HG03025 (cell line): ENCODE data around the gene B3GNT2.

ENCODE experiments used
- ATAC-seq: cut with Tn5 transposase; IDR thresholded peaks from one replicate; pipeline ENCODE4 v1.9.1; 2021; ENCODE audit warnings: mild to moderate bottlenecking, moderate library complexity; ENCODE audit not compliant: unreplicated experiment, low FRiP score

The B3GNT2 gene

DNA sequence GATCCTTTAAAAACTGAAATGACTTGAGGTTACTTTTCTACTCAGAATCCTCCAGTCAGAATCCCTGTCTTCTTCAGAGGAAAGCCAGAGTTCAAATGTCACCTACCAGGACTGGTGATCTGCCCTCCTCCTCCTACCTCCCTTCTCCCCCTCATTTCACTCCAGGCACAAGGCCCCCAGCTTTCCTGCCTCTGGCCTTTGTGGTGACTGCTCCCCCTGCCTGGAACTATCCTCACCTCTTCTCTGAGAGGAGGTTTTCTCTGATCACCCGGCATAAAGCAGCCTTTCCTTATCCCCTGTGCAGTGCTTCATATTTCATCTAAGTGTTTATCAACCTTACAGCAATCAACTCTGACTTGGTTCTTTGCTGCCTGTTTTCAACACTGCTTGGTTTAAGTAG, 6.8 kb downstream of the B3GNT2 start:
- no peak for ATAC-seq

DNA sequence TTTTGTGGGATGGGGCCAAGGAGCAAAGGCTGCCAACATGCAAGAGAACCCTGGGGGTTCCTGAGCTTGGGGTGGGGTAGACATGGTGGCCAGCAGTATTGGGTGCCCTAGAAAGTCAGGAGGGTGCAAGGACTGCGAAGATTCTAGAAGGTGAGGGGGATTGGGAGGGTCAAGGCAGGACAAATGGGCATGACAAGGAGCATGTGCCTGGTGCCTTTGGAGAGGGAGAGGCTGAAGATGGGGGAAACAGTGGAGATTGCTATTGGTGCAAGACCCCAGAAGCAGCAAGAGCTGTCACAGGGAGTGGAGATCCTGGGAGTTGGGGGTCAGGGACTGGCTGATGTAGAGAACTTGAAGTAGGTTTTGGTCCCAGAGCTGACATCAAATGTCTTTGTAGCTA, 7.5 kb downstream of the B3GNT2 start:
- no peak for ATAC-seq

DNA sequence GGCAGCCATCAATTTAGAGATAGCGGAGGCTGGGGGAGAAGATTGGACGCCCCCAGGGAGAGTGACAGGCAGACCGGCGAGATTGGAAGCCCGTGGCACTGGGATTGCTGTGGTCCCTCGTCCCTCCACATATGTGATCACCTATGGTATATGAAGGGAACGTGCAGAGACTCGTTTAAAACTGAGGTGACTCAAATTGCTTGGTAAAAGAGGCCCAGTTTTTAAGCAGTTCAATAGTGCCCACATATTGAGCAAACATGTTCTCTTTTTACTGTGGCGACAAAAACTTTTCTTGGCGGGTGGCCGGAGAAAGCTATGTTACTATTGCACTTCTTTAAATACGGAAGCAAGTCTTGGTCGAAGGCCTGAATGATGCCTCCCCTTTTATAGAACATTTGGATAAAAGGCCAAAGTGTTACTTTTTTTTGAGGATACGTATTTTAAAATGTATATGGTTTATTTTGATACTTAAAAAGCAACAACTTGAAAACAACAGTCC, 9.1 kb downstream of the B3GNT2 start:
- no peak for ATAC-seq

DNA sequence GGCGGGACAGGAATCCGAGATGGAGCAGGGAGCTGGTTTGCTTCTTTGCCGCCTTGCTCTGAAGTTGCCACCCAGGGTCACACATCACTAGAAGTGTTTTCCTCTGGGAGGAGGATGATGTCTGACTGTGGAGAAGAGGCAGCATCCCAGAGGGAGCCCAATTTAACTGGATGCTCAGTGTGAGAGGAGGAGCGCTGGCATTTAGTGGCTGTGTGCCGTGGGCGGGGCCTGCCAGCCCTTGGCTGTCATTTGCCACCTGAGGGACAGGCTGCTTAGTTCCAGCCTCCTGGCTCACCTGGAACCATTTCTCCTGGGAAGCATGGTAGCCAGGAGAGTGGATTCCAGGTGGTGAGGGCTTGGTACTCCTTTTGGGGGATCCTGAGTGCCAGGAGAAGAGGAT, 9.6 kb downstream of the B3GNT2 start:
- ATAC-seq: no peak

DNA sequence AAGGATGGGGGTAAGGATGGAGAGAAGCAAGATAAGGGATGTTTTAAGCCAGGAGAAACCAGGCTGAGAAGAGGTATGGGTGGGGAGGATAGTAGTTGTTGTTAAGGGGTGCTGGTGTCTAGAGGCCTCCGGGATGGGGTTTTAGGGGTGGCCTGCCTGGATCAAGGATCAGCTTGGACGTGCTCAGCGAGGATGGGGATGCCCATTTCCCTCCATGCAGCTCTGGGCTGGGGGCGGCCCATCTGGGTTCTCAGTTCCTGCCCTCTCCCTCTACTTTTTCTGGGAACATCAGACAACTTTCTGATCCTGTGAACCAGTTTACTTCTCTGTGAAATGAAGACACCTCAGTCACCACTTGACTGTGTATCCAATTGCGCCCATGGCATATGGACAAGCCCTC, 10.1 kb downstream of the B3GNT2 start:
- no peak for ATAC-seq

DNA sequence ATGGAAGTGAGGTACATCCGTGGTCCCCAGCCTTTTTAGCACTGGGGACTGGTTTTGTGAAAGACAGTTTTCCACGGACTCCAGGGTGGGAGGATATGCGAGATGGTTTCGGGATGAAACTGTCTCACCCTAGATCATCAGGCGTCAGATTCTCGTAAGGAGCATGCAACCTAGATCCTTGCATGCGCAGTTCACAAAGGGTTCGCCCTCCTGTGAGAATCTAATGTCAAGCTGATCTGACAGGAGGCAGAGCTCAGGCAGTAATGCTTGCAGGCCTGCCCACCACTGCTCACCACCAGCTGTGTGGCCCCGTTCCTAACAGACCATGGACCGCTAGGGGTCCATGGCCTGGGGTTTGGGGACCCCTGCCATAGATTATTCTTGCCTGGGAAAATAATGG, 11.6 kb downstream of the B3GNT2 start:
- no peak for ATAC-seq

DNA sequence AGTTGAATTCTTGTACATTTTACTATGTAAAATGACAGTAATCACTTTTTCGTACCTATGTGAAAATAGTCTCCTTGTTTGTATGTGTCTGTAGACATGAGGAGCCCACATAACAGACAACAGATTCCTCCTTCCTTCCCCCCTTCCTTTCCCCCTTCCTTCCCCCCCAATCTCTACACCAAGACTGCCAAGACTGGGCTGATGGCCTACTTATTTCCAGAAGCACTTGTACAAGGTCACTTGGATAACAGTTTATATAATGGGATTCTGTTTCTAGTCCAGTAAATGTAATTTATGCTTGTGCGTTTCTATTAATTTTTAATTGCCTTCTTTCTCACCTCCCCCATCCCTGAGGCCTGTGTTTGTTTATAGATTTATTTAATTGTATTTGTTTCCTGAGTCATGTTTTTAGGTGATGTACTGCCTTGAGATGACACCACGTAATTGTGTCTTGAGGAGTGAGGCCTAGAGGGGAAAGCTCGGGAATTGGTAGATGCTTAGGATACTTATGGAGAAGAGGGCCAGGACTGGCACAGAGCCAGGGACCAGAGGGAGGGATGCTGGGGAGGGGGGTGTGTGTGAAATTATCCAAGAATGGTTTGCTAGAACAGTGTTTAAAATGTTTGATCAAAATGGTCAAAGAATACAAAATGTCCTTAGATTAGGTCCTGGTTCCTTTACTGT, 12.3 kb downstream of the B3GNT2 start:
- ATAC-seq: no peak

DNA sequence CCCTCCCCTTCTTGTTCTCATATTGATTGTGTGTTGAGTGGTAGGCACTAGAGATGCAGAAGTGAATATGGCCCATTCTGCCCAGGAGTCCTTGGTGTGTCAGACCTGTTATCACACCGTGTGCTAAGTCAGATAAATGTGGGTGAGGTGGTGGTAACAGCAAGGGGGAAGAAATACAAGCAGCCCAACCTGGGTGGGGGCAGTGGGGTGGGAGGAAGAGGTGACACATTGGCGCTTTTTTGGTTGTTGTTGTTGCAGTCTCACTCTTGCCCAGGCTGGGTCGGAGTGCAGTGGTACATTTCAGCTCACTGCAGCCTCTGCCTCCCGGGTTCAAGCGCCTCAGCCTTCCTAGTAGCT, 12.8 kb downstream of the B3GNT2 start:
- no peak for ATAC-seq

DNA sequence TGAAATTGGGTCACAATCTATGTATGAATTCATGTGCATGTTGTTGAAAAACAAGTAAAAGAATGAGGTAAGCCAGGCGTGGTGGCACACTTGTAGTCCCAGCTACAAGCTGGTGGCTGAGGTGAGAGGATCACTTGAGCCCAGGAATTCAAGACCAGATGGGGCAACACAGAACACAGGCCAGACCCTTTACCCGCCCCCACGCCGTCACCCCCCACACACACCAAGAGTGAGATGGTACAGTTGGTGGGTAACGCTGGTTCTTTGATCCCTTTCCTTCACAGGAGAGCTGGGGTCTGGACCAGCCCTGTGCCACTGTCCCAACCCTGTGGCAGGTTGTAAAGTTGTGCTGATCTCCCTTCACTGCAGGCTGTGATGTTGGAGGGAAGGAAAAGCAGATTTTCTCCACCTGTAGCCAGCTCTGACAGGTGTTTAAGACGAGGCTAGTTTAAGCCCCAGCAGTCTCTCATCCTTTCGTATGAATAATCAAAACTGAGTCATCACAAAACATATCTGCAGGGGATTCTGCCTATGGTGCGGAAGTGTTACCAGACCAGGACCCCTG, 13.6 kb downstream of the B3GNT2 start:
- ATAC-seq: no peak

DNA sequence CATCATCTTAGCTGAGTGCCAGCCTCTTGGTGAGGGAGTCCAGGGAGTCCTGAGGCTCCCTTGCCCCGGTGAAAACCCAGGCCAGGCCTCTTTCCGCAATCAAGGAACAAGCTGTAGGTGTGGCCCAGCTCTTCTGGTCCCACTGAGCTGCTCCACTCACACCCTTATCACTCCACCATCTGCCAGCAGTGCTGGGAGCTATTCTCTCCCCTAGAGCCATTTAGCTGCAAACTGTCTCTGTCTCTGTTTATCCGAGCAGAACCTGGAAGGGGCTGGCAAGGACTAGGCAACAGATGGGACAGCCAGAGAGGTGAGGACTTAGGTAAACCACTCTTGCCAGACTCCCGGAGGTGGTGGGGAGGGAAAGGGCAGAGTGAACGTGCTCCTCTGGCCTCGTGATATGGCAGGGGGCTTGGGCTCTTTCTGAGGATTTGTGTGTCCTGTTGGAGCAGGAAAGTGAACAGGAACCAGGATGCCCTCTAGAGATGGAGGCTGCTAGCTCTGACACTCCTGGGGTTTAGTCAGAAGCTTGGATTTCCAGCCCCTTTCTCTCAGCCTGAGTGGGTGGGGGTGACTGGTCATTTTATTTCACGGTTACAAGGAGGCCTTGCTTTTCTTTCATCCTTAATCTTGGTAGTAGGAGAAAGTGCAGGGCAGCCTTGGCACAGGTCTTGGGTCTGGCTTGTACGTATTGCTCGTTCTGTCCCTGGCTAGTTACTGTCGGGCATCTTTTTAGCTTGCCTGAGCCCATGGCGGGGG, 19.6 kb downstream of the B3GNT2 start:
- ATAC-seq: no peak

DNA sequence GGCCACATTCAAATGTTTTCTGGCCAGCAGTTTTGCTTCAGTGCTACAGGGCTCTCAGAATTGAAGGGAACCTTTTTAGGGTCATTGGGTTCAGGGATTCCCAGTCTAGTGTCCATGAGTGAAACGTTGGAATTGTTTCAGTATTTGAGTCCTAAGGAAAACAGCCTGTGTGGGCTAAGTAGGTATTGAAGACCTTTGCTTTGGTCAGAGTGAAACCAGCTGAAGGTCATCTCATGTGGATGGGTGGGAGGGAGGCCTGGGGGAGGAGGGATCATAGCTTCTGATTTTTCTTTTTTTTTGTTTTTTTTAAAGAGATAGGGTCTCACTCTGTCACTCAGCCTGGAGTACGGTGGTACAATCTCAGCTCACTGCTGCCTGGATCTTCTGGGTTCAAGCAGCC, 20.2 kb downstream of the B3GNT2 start:
- no peak for ATAC-seq

DNA sequence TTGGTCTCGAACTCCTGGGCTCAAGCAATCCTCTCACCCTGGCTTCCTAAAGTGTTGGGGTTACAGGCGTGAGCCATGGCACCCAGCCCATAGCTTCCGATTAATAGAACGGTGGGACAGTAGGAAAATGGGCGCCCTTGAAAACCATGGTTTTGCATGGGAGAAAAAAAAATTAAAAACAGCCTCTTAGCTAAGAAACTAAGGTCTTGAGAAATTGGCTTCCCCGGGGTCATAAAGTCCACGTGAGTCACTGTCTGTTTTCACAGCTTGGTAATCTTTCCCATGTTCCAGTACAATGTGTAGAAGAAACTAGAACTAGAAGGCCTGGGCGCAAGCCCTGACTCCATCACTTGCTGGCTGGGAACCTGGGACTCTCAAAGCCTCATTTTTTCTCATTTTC, 20.7 kb downstream of the B3GNT2 start:
- no peak for ATAC-seq

DNA sequence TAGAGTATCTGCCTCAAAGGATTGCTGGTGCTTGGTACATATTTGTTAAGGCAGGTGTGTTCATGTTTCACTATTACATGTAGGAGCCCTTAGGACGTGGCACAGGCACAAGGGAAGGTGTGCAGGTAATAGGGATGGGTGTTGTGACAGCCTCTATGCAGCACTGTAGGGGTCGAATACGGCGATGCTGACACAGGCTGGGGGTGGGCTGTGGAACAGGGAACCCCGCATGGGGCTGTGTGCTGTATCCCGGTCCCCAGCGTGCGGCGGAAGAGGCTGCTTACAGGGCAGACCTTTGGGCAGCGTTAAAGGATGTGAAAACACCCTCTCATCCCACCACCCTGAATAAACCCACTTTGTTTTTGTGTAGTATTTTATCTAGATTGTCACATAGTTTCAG, 21.5 kb downstream of the B3GNT2 start:
- ATAC-seq: no peak

DNA sequence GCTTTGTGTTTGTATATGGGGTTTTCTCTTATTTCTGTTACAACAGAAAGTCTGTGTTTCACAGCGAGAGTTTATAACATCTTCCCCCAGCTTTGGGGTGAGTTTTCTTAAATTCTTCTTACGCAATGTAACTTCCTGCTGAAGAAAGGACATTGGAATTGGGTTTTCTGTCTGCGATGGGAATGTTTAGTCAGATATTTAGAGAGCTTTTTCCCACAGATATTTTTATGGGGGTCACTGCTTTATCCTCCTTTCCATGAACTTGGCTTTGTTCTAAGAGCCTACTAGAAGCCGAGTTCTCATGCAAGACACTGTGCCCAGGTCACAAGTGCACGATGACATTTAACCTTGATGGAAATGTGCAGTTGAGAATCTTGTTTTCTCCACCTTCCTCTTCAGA, 22.1 kb downstream of the B3GNT2 start:
- ATAC-seq: no peak

DNA sequence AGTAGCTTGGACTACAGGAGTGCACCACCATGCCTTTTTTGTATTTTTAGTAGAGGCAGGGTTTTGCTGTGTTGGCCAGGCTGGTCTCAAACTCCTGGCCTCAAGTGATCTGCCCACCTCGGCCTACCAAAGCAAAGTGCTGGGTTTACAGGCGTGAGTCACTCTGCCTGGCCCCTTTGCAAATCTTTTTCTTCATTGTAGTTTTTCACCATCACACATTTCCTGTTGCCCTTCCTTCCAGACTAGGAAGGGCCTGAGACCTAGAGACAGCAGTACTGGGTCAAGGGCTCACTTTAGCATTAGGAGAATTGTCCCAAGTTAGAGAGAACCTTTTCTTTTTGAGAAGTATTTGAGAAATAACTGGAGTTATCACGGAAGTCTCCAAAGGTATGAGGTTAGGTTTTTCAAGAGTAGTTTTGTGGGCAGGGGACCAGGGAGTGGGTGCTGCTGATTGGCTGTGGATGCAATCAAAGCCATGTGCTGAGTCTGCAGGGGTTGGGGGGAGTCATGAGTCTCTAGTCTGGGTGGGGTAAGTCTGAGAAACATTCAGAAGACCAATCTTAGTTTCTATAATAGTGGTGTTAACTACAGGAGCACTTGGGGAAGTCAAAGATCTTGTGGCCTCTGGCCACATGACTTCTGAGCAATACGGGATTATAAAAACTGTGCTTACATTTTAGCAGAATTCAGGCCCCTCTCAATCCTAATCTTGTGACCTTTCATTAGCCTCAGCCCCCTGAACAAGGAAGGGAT, 23.7 kb downstream of the B3GNT2 start:
- no peak for ATAC-seq

DNA sequence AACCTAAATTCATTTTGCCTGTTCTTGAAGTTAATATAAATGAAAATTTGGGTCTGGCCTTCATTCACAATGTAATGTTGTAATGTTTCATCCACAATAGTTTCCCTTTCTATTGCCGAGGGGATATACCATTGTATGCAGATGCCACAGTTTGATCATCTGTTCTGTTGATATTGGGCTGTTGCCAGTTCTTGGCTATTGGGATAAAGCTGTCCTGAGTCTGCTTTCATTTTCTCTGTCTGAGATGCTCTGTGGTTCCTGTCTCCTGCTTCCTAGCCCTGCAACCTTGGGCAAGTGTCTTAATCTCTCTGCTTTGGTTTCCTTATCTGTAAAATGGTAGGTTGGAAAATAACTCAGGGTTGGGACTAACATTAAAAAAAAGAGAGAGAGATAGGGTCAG, 25.2 kb downstream of the B3GNT2 start:
- ATAC-seq: no peak

DNA sequence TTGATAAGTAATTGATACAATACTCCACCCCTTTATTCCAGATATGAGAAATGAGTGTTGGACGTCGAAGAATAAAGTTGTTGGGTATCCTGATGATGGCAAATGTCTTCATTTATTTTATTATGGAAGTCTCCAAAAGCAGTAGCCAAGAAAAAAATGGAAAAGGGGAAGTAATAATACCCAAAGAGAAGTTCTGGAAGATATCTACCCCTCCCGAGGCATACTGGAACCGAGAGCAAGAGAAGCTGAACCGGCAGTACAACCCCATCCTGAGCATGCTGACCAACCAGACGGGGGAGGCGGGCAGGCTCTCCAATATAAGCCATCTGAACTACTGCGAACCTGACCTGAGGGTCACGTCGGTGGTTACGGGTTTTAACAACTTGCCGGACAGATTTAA, 26.3 kb downstream of the B3GNT2 start:
- ATAC-seq: no peak

DNA sequence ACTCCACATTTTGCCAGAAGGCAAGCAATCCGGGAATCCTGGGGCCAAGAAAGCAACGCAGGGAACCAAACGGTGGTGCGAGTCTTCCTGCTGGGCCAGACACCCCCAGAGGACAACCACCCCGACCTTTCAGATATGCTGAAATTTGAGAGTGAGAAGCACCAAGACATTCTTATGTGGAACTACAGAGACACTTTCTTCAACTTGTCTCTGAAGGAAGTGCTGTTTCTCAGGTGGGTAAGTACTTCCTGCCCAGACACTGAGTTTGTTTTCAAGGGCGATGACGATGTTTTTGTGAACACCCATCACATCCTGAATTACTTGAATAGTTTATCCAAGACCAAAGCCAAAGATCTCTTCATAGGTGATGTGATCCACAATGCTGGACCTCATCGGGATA, 26.8 kb downstream of the B3GNT2 start:
- no peak for ATAC-seq

DNA sequence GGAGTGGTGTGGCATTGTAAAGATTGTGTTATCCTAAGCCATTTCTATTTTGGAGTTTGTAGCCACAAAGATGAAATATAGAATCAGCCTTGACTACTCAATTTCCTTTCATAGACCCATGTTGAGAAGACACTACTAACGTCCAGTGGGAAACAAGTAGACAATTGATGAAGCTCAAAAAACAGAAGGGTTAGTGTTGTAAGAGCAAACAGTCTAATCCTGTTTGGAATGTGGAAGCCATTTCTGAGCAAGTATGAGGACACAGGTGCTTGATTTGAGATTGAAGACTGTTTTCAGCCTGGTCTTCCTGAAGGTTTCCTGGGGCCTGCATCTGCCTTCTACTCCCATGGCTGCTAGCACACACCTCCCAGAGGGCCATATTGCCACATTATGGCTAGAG, 29.1 kb downstream of the B3GNT2 start:
- ATAC-seq: no peak

DNA sequence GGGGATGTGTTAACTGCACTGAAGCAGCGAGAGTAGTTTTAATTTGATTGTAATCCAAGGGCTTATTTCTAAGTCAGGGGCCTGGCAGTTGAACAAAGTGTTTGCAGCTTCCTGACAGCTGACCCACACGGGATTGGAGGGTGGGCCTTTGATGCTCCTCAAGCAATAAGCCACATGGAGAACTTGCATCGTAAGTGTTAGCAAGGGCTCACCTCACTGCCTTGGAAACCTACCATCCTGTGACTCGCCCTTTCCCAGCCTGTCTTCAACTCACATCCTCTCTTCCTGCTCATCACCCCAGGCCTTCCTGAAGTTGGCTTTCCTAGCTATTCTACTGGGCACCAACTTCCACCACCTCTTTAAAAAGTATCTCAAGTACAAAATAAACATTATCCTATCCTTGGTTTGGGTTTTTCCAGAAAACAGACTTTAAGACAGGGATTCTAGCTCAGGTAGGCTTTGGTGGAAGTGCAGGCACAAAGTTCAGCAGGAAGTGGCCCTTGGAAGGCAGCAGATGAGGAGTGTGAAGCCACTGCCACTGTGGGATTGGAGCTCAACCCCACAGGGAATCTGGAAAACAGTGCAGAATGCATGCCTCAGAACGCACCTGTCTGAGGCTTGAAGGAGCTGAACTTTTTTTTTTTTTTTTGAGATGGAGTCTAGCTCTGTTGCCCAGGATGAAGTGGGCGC, 31.6 kb downstream of the B3GNT2 start:
- ATAC-seq: no peak
